IMR-90 (cell line): ENCODE measurements around the gene EMC1. TPM values are rescaled to one million over a fixed set of nuclear protein-coding genes. Genes with fewer than 3 reads are reported as not detected.
"Not testable (repeated sequence)": the region's sequence is repeated elsewhere in the genome, so short reads cannot be mapped to it uniquely, and the experiment has no call there.

Experiments
- ATAC-seq: fragments of 200-7000 bp; cut with Tn5 transposase; 2 replicates; pipeline ENCODE4 v1.9.1; 2020; ENCODE audit warnings: low read depth, mild to moderate bottlenecking, moderate library complexity
- BruUV-seq: library from RNA; stranded (reverse); fragments of 400-500 nt; replicated peaks from 2 replicates; lab custom pipeline; 2021; lab: Mats Ljungman, UMichigan
- CTCF ChIA-PET: fragments of 300-600 bp; formaldehyde crosslinking; extraction: SDS; loops from one replicate; lab custom pipeline; 2021; ENCODE audit warnings: antibody characterized with exemption; lab: Yijun Ruan, JAX
- POLR2A ChIA-PET: fragments of 300-600 bp; sonication (Branson Sonifier 250); formaldehyde crosslinking; loops from one replicate; lab custom pipeline; 2022; ENCODE audit warnings: antibody characterized with exemption; ENCODE audit not compliant: unreplicated experiment; lab: Charles Lee
- DNase-seq: peaks from one replicate; pipeline ENCODE4 v3.0.0; 2013
- H2AFZ ChIP-seq: replicated peaks from 2 replicates; pipeline ENCODE3; 2013; ENCODE audit warnings: low read length, mild to moderate bottlenecking; ENCODE audit not compliant: poor library complexity
- H2AK5ac ChIP-seq: 2 replicates; pipeline ENCODE4 v1.6.1; 2013; ENCODE audit warnings: low read depth, low read length, inconsistent platforms
- H2AK9ac ChIP-seq: replicated peaks from 2 replicates; pipeline ENCODE3; 2013; ENCODE audit warnings: mild to moderate bottlenecking, low read depth, low read length, moderate library complexity; ENCODE audit not compliant: poor library complexity
- H2BK120ac ChIP-seq: 2 replicates; pipeline ENCODE4 v1.6.1; 2013; ENCODE audit warnings: low read depth, low read length, inconsistent platforms
- H2BK15ac ChIP-seq: 3 replicates; pipeline ENCODE4 v1.6.1; 2013; ENCODE audit warnings: low read depth, low read length, inconsistent platforms
- H2BK20ac ChIP-seq: 2 replicates; pipeline ENCODE4 v1.6.1; 2013; ENCODE audit warnings: low read depth, mild to moderate bottlenecking, inconsistent platforms, low read length, moderate library complexity
- H2BK5ac ChIP-seq: 2 replicates; pipeline ENCODE4 v1.6.1; 2013; ENCODE audit warnings: mild to moderate bottlenecking, low read depth, low read length, inconsistent platforms; ENCODE audit not compliant: poor library complexity, severe bottlenecking
- H3K14ac ChIP-seq: replicated peaks from 2 replicates; pipeline ENCODE4 v1.6.1; 2013; ENCODE audit warnings: low read depth, low read length, inconsistent platforms
- H3K18ac ChIP-seq: 2 replicates; pipeline ENCODE4 v1.6.1; 2013; ENCODE audit warnings: low read depth, low read length, control low read depth
- H3K23ac ChIP-seq: 2 replicates; pipeline ENCODE4 v1.6.1; 2013; ENCODE audit warnings: low read depth, low read length, inconsistent platforms
- H3K27ac ChIP-seq: 2 replicates; pipeline ENCODE4 v1.5.1; 2013; ENCODE audit warnings: mild to moderate bottlenecking, control low read depth, low read length; ENCODE audit not compliant: insufficient read depth
- H3K27me3 ChIP-seq: 2 replicates; pipeline ENCODE4 v1.6.1; 2013; ENCODE audit warnings: low read length; ENCODE audit not compliant: control insufficient read depth, insufficient read depth
- H3K36me3 ChIP-seq: 2 replicates; pipeline ENCODE4 v1.6.1; 2013; ENCODE audit warnings: low read length, mixed read lengths; ENCODE audit not compliant: control insufficient read depth, insufficient read depth
- H3K4ac ChIP-seq: 2 replicates; pipeline ENCODE4 v1.6.1; 2013; ENCODE audit warnings: low read depth, low read length, inconsistent platforms
- H3K4me1 ChIP-seq: 2 replicates; pipeline ENCODE4 v1.6.1; 2013; ENCODE audit warnings: low read length, mixed read lengths; ENCODE audit not compliant: control insufficient read depth, insufficient read depth
- H3K4me2 ChIP-seq: 2 replicates; pipeline ENCODE4 v1.6.1; 2013; ENCODE audit warnings: low read depth, mild to moderate bottlenecking, control low read depth, low read length, moderate library complexity
- H3K4me3 ChIP-seq: 2 replicates; pipeline ENCODE4 v1.5.1; 2013; ENCODE audit warnings: low read depth, mild to moderate bottlenecking, control low read depth, low read length, moderate library complexity; ENCODE audit not compliant: insufficient read depth
- H3K56ac ChIP-seq: 2 replicates; pipeline ENCODE4 v1.6.1; 2013; ENCODE audit warnings: low read length, inconsistent platforms; ENCODE audit not compliant: insufficient read depth; ENCODE audit errors: extremely low read depth
- H3K79me1 ChIP-seq, 2 experiments: 2 replicates each; pipeline ENCODE4 v1.6.1; 2013; ENCODE audit warnings: low read length in 2 of 2, inconsistent platforms in 1 of 2, low read depth in 1 of 2
- H3K9ac ChIP-seq: 2 replicates; pipeline ENCODE4 v1.6.1; 2013; ENCODE audit warnings: low read depth, low read length, control low read depth
- H3K9me1 ChIP-seq: 2 replicates; pipeline ENCODE4 v1.6.1; 2013; ENCODE audit warnings: low read length, inconsistent platforms; ENCODE audit not compliant: insufficient read depth
- H3K9me3 ChIP-seq: 2 replicates; pipeline ENCODE4 v1.6.1; 2013; ENCODE audit warnings: low read length; ENCODE audit not compliant: control insufficient read depth, insufficient read depth
- H4K20me1 ChIP-seq: 2 replicates; pipeline ENCODE4 v1.6.1; 2013; ENCODE audit warnings: low read length, inconsistent platforms; ENCODE audit not compliant: insufficient read depth
- H4K5ac ChIP-seq: 2 replicates; pipeline ENCODE4 v1.6.1; 2013; ENCODE audit warnings: mild to moderate bottlenecking, low read depth, low read length, control low read depth
- H4K8ac ChIP-seq, 2 experiments: 2 replicates each; pipeline ENCODE4 v1.6.1; 2013; ENCODE audit warnings: low read depth in 2 of 2, low read length in 2 of 2, control low read depth in 1 of 2, inconsistent platforms in 1 of 2
- H4K91ac ChIP-seq: 2 replicates; pipeline ENCODE4 v1.6.1; 2013; ENCODE audit warnings: low read depth, low read length, inconsistent platforms; ENCODE audit not compliant: insufficient read depth
- WGBS, 2 experiments: methylation state at CpG; one replicate each; pipeline versions ENCODE4 v1.1.5 to v1.1.7; 2013; ENCODE audit warnings: missing lambda C conversion rate in 2 of 2; ENCODE audit not compliant: insufficient read length in 1 of 2; ENCODE audit errors: extremely low coverage in 2 of 2; 5-methylcytosine and 5-hydroxymethylcytosine counted together
- dilution Hi-C: fragments of 300-500 bp; cut with HindIII; formaldehyde crosslinking; loops from one replicate; pipeline ENCODE4 v1.14.3; 2018; ENCODE audit warnings: low sequenced_read_pairs; ENCODE audit not compliant: unreplicated experiment
- in situ Hi-C: fragments of 300-500 bp; cut with MboI; formaldehyde crosslinking; loops from 3 replicates; pipeline ENCODE4 v1.14.3; 2019; ENCODE audit warnings: low sequenced_read_pairs, inconsistent platforms, mixed read lengths
- intact Hi-C: fragments of 100-400 bp; cut with micrococcal nuclease; formaldehyde crosslinking; loops from 2 replicates; pipeline ENCODE4 v1.10.0; 2022
- polyA plus RNA-seq, 3 experiments: library from polyadenylated mRNA; depleted of rRNA; stranded (reverse); fragments of >200 nt; gene quantifications; 2 replicates each; pipeline ENCODE4 v1.2.3, GENCODE V29; 2012; ENCODE audit warnings: low replicate concordance in 1 of 3
- total RNA-seq: library from RNA; depleted of rRNA; stranded (reverse); fragments of >200 nt; gene quantifications from 2 replicates; pipeline ENCODE4 v1.2.3, GENCODE V29; 2012

Gene EMC1
- total and polyA plus RNA-seq, 2 of the 4 experiments (the other 2 are of a cell fraction): 65.4 to 114 TPM

GRCh38 chr1:19216585-19216984, 34.7 kb downstream of the EMC1 start:
- H2AK9ac ChIP-seq, H3K4me3 ChIP-seq, H2AFZ ChIP-seq, H3K27me3 ChIP-seq, H4K8ac ChIP-seq, H3K9me1 ChIP-seq, H3K4me2 ChIP-seq, intact Hi-C loops, H4K91ac ChIP-seq, DNase-seq, H3K9ac ChIP-seq, H3K14ac ChIP-seq, H2BK15ac ChIP-seq, H3K23ac ChIP-seq, H3K9me3 ChIP-seq, H4K20me1 ChIP-seq, H3K56ac ChIP-seq, H4K5ac ChIP-seq, H3K27ac ChIP-seq, H2BK120ac ChIP-seq, H3K4ac ChIP-seq, ATAC-seq, H2BK20ac ChIP-seq, dilution Hi-C loops, H3K4me1 ChIP-seq, POLR2A ChIA-PET, H2BK5ac ChIP-seq, H2AK5ac ChIP-seq, BruUV-seq, H3K18ac ChIP-seq, in situ Hi-C loops: not testable (repeated sequence)
- WGBS, 2 experiments: no CpG with 5 or more reads among the region's 4 CpGs
- peaks cover 28 to 48% of the 10 kb centered on the region in 2 experiments for H3K79me1 ChIP-seq
- peaks cover 27% of the 10 kb centered on the region for H3K36me3 ChIP-seq
- CTCF ChIA-PET: interaction anchor here (0.9 kb wide), 1 partner anchor 25 kb away, joined by 3 read pairs; no protein-coding TSS in a partner anchor
